Activated naive CD4-positive, alpha-beta T cell (primary cell): ENCODE measurements around the gene COL13A1.

ENCODE experiments used
- DNase-seq, 4 experiments: peaks; one replicate each; lab custom pipeline; 2025; lab: John Stamatoyannopoulos, UW

COL13A1 gene

GRCh38 chr10:69792341-69792740 lies 9.4 kb upstream of the COL13A1 start:
- no peak for DNase-seq

- DNase-seq, result no peak
Measured at GRCh38 chr10:69794673-69795072, 7.0 kb upstream of the COL13A1 start.

- no peak for DNase-seq
Measured at GRCh38 chr10:69795242-69795934, 6.3 kb upstream of the COL13A1 start.

- no peak for DNase-seq
Measured at GRCh38 chr10:69797959-69798358, 3.7 kb upstream of the COL13A1 start.

GRCh38 chr10:69800109-69800508 lies 1.6 kb upstream of the COL13A1 start:
- DNase-seq, result no peak

- no peak for DNase-seq
Measured at GRCh38 chr10:69800665-69801064, 1.0 kb upstream of the COL13A1 start.

- no peak for DNase-seq
Measured at GRCh38 chr10:69801094-69801433, 642 bp upstream of the COL13A1 start.

- no peak for DNase-seq
Measured at GRCh38 chr10:69802424-69803161, 887 bp downstream of the COL13A1 start.

- DNase-seq, result no peak
Measured at GRCh38 chr10:69803809-69804208, 2.1 kb downstream of the COL13A1 start.

- no peak for DNase-seq
Measured at GRCh38 chr10:69804775-69805174, 3.1 kb downstream of the COL13A1 start.

GRCh38 chr10:69807122-69807521 lies 5.4 kb downstream of the COL13A1 start:
- no peak for DNase-seq

GRCh38 chr10:69807696-69808095 lies 6.0 kb downstream of the COL13A1 start:
- DNase-seq, result no peak

- no peak for DNase-seq
Measured at GRCh38 chr10:69809318-69809717, 7.6 kb downstream of the COL13A1 start.

GRCh38 chr10:69810097-69810496 lies 8.4 kb downstream of the COL13A1 start:
- no peak for DNase-seq

- DNase-seq, result no peak
Measured at GRCh38 chr10:69810675-69811397, 9.1 kb downstream of the COL13A1 start.

- no peak for DNase-seq
Measured at GRCh38 chr10:69813632-69814031, 11.9 kb downstream of the COL13A1 start.

GRCh38 chr10:69814251-69814650 lies 12.5 kb downstream of the COL13A1 start:
- no peak for DNase-seq

GRCh38 chr10:69815104-69815503 lies 13.4 kb downstream of the COL13A1 start:
- DNase-seq, result no peak

- no peak for DNase-seq
Measured at GRCh38 chr10:69816521-69816920, 14.8 kb downstream of the COL13A1 start.

GRCh38 chr10:69817078-69817581 lies 15.4 kb downstream of the COL13A1 start:
- DNase-seq, result no peak

GRCh38 chr10:69818676-69819239 lies 17.1 kb downstream of the COL13A1 start:
- DNase-seq, result no peak

- no peak for DNase-seq
Measured at GRCh38 chr10:69819716-69820506, 18.2 kb downstream of the COL13A1 start.
